Muscle layer of duodenum (tissue), 2 donors: Measurements from ENCODE around the gene TNRC6C.

Experiments used
- H3K27ac ChIP-seq: one replicate; pipeline ENCODE4 v1.7.0; 2013; ENCODE audit warnings: mild to moderate bottlenecking, low read length
- H3K27me3 ChIP-seq: one replicate; pipeline ENCODE4 v1.7.0; 2013; ENCODE audit warnings: low read depth, mild to moderate bottlenecking, control low read depth, low read length
- H3K36me3 ChIP-seq, 2 donors: one replicate each; pipeline ENCODE4 v1.7.0; 2013; ENCODE audit warnings: low read length in 2 of 2, control low read depth in 1 of 2, mild to moderate bottlenecking in 1 of 2; ENCODE audit not compliant: insufficient read depth in 2 of 2, control insufficient read depth in 1 of 2
- H3K4me1 ChIP-seq, 2 donors: one replicate each; pipeline ENCODE4 v1.7.0; 2013; ENCODE audit warnings: low read length in 2 of 2, mild to moderate bottlenecking in 2 of 2, control low read depth in 1 of 2, moderate library complexity in 1 of 2; ENCODE audit not compliant: insufficient read depth in 2 of 2, control insufficient read depth in 1 of 2
- H3K4me3 ChIP-seq, 2 donors: one replicate each; pipeline ENCODE4 v1.7.0; 2013; ENCODE audit warnings: low read length in 2 of 2, low read depth in 1 of 2, mild to moderate bottlenecking in 1 of 2
- H3K9me3 ChIP-seq, 2 donors: one replicate each; pipeline ENCODE4 v1.7.0; 2013; ENCODE audit warnings: low read length in 2 of 2, control low read depth in 1 of 2, mild to moderate bottlenecking in 1 of 2; ENCODE audit not compliant: control insufficient read depth in 1 of 2
- donor health status: healthy.

Gene TNRC6C

DNA sequence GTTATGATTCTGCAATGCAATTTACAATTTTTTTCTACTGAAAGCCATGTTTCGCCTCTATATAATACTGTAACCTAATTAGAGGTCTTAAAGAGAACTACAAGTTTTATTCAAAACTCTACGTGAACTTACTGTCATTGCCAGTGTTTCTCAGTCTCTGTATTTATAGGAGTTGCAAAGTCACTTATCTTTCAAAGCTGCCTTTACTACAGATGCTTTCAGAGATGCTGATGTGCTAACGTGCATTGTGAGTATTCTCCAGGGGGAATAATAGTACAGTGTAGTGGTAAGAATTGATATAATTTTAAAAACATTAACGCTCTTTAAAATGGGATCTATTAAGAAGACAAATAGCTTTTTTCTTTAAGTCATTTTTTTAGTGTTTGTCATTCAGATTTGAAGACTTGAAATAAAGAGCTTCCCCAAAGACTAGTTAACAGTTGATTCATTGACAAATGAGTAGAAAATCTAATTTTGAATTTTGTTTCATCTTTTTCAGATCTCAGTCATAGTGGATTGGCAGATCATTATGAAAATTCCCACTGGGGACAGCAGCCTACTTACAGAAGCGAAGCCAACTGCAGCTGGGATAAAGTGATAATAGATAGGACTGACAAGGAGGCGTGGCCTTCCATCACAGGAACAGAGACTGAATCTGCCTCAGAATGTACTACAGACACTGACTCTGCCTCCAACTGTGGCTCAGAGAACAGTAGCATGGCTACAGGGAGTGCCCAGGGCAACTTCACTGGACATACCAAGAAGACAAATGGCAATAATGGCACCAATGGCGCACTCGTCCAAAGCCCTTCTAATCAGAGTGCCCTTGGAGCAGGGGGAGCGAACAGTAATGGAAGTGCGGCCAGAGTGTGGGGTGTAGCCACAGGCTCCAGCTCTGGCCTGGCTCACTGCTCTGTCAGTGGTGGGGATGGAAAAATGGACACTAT lies 90.1 kb downstream of the TNRC6C start:
- no peaks in the 10 kb centered on the region for H3K27me3 ChIP-seq
- H3K36me3 ChIP-seq: peaks cover 19 to 30% of the 10 kb centered on the region in 2 donors
- H3K27ac ChIP-seq: no peak overlapping the region
- H3K4me3 ChIP-seq: no peak overlapping the region
- H3K9me3 ChIP-seq: no peaks in the 10 kb centered on the region
- no peaks in the 10 kb centered on the region for H3K4me1 ChIP-seq

DNA sequence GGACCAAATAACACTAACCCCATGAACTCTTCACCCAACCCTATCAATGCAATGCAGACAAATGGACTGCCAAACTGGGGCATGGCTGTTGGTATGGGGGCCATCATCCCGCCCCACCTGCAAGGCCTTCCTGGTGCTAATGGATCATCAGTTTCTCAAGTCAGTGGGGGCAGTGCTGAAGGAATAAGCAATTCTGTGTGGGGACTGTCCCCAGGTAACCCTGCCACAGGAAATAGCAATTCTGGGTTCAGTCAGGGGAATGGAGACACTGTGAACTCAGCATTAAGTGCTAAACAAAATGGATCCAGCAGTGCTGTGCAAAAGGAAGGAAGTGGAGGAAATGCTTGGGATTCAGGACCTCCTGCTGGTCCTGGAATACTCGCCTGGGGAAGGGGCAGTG lies 91.1 kb downstream of the TNRC6C start:
- H3K36me3 ChIP-seq: peaks cover 25 to 40% of the 10 kb centered on the region in 2 donors

DNA sequence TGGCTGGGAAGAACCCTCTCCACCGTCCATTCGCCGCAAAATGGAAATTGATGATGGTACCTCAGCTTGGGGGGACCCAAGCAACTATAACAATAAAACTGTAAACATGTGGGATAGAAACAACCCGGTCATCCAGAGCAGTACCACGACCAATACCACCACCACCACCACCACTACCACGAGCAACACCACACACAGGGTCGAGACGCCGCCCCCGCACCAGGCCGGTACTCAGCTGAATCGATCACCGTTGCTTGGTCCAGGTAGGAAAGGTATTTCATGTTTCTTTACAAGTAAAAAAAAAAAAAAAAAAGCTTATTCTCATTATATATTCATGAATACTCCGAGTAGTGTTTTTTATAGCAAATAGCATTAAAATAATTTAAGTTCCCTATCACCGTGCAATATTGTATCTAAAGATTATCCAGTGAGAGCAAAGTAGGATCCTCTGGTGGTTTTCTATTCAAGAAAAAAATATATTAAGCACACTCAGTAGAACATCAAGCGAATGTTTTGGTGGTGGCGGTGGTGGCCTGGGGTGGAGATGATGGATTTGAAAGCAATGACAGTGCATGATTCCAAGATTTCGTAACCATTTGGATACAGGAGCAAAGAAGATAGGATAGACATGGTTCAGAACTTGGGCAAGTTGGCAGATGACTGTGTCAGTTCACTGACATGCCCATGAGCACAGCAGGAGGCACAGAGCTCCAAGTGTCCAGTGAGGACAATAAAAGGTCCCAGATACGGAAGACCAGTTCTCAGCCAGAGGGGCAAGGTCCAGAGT lies 92.9 kb downstream of the TNRC6C start:
- H3K9me3 ChIP-seq: no peaks in the 10 kb centered on the region
- H3K27ac ChIP-seq: no peak overlapping the region
- no peak overlapping the region for H3K4me3 ChIP-seq
- no peaks in the 10 kb centered on the region for H3K4me1 ChIP-seq
- no peaks in the 10 kb centered on the region for H3K27me3 ChIP-seq
- peaks cover 25 to 43% of the 10 kb centered on the region in 2 donors for H3K36me3 ChIP-seq

More for the DNA sequence above, 91.1 kb downstream of the TNRC6C start:
- Histone ChIP-seq H3K4me1 (no peaks in the 10 kb centered on the region), H3K9me3 (no peaks in the 10 kb centered on the region), H3K4me3 (no peak overlapping the region), H3K27me3 (no peaks in the 10 kb centered on the region), H3K27ac (no peak overlapping the region)

DNA sequence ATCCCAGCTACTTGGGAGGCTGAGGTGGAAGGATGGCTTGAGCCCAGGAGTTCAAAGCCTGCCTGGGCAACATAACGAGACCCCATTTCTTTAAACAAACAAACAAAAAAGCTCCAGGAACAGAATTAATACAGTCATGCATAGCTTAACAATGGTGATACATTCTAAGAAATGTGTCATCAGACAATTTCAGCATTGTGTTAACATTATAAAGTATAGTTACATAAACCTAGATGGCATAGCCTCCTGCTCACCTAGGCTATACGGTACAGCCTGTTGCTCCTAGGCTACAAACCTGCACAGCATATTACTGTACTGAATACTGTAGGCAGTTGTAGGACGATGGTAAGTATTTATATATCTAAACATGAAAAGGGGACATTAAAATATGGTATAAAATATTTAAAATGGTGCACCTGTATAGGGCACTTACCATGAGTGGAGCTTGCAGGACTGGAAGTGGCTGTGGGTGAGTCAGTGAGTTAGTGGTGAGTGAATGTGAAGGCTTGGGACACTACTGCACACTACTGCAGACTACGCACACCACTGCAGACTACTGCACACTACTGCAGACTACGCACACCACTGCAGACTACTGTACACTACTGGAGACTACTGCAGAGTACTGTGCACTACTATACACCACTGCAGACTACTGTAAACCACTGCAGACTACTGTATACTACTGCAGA lies 95.4 kb downstream of the TNRC6C start:
- no peaks in the 10 kb centered on the region for H3K27me3 ChIP-seq
- no peak overlapping the region for H3K27ac ChIP-seq
- no peak overlapping the region for H3K4me3 ChIP-seq
- no peaks in the 10 kb centered on the region for H3K9me3 ChIP-seq
- H3K36me3 ChIP-seq: peaks cover 20 to 40% of the 10 kb centered on the region in 2 donors
- H3K4me1 ChIP-seq: peaks cover 0 to 19% of the 10 kb centered on the region in 2 donors

DNA sequence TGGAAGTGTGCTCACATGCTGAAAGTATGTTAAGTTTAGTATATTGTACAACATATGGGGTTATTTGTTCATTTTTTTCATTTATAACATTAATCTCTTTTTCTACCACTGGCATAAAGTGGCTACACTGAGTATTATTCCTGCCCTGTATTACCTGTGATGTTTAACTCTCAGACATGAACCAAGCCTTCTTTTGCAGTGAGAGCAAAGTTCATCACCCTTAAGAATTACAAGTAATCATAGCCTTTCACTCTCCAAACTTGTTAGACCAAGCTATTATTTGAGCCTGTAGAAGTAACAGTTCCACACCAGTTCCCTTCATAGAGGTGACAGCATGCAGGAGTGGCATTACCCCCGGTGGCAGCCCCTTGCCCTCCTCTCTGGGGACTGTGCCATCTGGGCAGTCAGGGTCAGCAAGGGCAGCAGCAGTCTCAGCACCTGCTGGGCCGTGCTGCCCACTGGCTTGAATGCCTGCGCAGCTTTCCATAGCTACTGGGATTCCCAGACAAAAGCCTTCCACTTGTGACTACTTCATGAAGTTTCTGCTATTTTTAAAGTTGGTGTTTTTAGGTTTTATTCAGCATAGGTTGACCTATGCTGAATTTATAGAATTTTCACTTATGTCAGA lies 98.7 kb downstream of the TNRC6C start:
- H3K27ac ChIP-seq: no peak overlapping the region
- no peak overlapping the region for H3K4me3 ChIP-seq
- peaks cover 5 to 13% of the 10 kb centered on the region in 2 donors for H3K36me3 ChIP-seq
- no peaks in the 10 kb centered on the region for H3K9me3 ChIP-seq
- H3K4me1 ChIP-seq: peaks cover 0 to 21% of the 10 kb centered on the region in 2 donors
- no peaks in the 10 kb centered on the region for H3K27me3 ChIP-seq

DNA sequence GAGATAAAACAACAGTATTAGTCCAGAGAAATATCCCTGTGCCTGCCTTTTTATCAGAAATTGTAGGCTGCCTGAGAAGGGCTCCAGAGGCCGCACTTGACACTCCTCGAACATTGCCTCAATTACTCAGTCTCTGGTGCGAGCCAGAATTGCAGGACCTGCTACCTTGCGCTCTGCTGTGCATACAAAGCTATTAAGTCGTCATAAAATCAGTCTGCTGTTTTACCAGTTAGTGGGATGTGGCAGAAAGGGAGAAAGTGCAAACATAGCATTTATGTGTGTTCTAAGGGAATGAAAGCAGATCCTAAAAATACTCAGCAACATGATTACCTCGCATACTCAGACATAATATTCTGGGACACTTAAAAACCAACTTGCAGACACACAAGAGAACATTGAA lies 99.5 kb downstream of the TNRC6C start:
- H3K27ac ChIP-seq: no peak overlapping the region
- no peaks in the 10 kb centered on the region for H3K9me3 ChIP-seq
- H3K36me3 ChIP-seq: peaks cover 5 to 13% of the 10 kb centered on the region in 2 donors
- no peaks in the 10 kb centered on the region for H3K27me3 ChIP-seq
- H3K4me3 ChIP-seq: no peak overlapping the region
- peaks cover 0 to 21% of the 10 kb centered on the region in 2 donors for H3K4me1 ChIP-seq

DNA sequence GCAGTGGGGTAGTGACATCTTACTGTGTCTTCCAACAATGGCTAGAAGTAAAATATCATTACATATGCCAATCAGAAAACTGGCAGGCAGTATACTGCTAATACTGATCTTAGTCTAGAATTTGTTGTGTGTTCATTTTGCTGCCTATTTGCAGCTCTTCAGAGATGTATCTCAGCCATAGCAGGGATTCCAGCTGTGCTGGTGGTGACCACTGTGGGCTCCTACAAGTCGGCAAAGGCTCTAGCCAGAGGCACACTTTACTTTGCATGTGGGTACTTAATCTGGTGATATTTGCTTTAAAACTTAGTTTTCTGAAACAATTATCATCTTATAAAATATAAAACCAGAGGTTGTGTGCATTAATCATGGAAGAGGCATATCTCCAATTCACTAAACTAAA lies 100.1 kb downstream of the TNRC6C start:
- Histone ChIP-seq H3K27ac (no peak overlapping the region), H3K4me3 (no peak overlapping the region), H3K36me3 (peaks cover 5 to 13% of the 10 kb centered on the region in 2 donors), H3K27me3 (no peaks in the 10 kb centered on the region), H3K4me1 (peaks cover 0 to 21% of the 10 kb centered on the region in 2 donors), H3K9me3 (no peaks in the 10 kb centered on the region)

DNA sequence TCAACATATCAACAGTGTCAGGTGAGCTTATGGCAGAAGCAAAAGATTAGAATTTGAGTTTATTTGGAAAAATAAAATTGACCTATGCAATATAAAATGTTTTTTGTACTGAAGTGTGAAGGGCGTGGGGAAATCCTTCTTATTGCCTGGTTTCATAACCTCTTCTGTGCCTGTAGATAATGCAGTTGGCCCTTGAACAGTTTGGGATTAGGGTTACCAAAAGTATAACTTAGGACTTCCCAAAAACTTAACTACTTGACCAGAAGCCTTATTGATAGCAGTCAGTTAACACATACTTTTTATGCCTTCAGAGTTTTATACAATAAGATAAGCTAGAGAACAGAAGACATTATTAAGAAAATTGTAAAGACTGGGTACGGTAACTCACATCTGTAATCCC lies 104.1 kb downstream of the TNRC6C start:
- Histone ChIP-seq H3K4me3 (no peak overlapping the region), H3K9me3 (no peaks in the 10 kb centered on the region), H3K27me3 (no peaks in the 10 kb centered on the region), H3K27ac (no peak overlapping the region), H3K36me3 (peaks cover 4 to 11% of the 10 kb centered on the region in 2 donors), H3K4me1 (peaks cover 0 to 13% of the 10 kb centered on the region in 2 donors)

DNA sequence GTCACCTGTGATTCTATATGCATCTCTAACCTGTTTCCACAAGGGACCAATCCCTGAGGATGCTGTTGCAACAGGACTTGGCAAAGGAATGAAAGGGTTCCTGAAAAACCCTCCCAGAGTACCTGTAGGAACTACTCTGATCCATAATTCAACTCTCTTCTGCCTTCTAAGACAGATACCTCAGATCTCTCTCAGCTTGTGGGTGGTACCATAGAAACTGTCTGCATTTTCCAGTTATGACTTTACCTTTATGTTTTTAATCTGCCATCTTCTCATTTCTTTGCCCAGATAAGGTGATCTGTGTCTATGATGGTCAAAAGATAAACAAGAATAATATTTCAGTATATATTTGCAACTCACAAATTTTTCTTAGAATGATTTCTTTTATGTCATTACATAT lies 105.0 kb downstream of the TNRC6C start:
- Histone ChIP-seq H3K4me3 (no peak overlapping the region), H3K36me3 (peaks cover 8 to 16% of the 10 kb centered on the region in 2 donors), H3K4me1 (peaks cover 0 to 6% of the 10 kb centered on the region in 2 donors), H3K27me3 (no peaks in the 10 kb centered on the region), H3K27ac (no peak overlapping the region), H3K9me3 (no peaks in the 10 kb centered on the region)

DNA sequence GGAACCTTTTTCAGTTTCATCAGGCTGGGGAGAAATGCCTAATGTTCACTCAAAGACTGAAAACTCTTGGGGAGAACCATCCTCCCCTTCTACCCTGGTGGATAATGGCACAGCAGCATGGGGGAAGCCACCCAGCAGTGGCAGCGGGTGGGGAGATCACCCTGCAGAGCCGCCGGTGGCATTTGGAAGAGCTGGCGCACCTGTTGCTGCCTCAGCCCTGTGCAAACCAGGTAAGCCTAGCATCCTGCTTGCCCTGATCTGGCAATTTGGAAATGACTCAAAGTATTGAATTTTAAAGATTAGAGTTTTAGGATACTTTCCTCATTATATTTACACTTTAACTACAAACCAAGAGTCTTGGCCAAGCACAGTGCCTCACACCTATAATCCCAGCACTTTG lies 106.2 kb downstream of the TNRC6C start:
- no peaks in the 10 kb centered on the region for H3K27me3 ChIP-seq
- no peak overlapping the region for H3K27ac ChIP-seq
- H3K4me1 ChIP-seq: no peaks in the 10 kb centered on the region
- no peak overlapping the region for H3K4me3 ChIP-seq
- peaks cover 13 to 23% of the 10 kb centered on the region in 2 donors for H3K36me3 ChIP-seq
- no peaks in the 10 kb centered on the region for H3K9me3 ChIP-seq
